Activated CD4-positive, alpha-beta T cell treated with anti-CD3 and anti-CD28 coated beads, Interleukin-2, amount 10 ng/mL, durations not matched to agents 24 days and 14 days (primary cell): Measurements from ENCODE around the gene PRSS57. TPM values are rescaled to one million over a fixed set of nuclear protein-coding genes. Genes with fewer than 3 reads are reported as not detected.
A peak's percentile ranks its signal among the peaks of the same experiment; 100 is the strongest.
"Not testable (repeated sequence)": the region's sequence is repeated elsewhere in the genome, so short reads cannot be mapped to it uniquely, and the experiment has no call there.

Source experiments
- DNase-seq: peaks from one replicate; pipeline ENCODE4 v3.0.0; 2022
- H3K27ac Mint-ChIP-seq: one replicate; pipeline ENCODE4 v1.8.0; 2022; ENCODE audit warnings: mild to moderate bottlenecking, mixed read lengths
- H3K27me3 Mint-ChIP-seq: one replicate; pipeline ENCODE4 v1.8.0; 2022; ENCODE audit warnings: mixed read lengths
- H3K36me3 Mint-ChIP-seq: one replicate; pipeline ENCODE4 v1.8.0; 2022; ENCODE audit warnings: low read depth, mild to moderate bottlenecking, mixed read lengths
- H3K4me1 Mint-ChIP-seq: one replicate; pipeline ENCODE4 v1.8.0; 2021; ENCODE audit warnings: mixed read lengths
- H3K4me3 Mint-ChIP-seq: one replicate; pipeline ENCODE4 v1.8.0; 2022; ENCODE audit warnings: mild to moderate bottlenecking, moderate library complexity, mixed read lengths
- H3K9me3 Mint-ChIP-seq: one replicate; pipeline ENCODE4 v1.8.0; 2021; ENCODE audit warnings: mixed read lengths
- intact Hi-C: fragments of 100-400 bp; cut with micrococcal nuclease; formaldehyde crosslinking; loops from one replicate; pipeline ENCODE4 v1.15.1; 2023
- total RNA-seq: library from RNA; stranded (reverse); gene quantifications from 2 replicates; pipeline ENCODE4 v1.2.3, GENCODE V29; 2022

The PRSS57 gene
- total RNA-seq, 1 donor from 2014 or later: not detected

GRCh38 chr19:715347-715746 lies 20.1 kb upstream of the PRSS57 start:
- DNase-seq: no peak
- Mint-ChIP-seq H3K4me3 (no peak overlapping the region), H3K4me1 (no peaks in the 10 kb centered on the region), H3K27me3 (peaks cover 18% of the 10 kb centered on the region), H3K9me3 (peaks cover 5% of the 10 kb centered on the region), H3K36me3 (no peaks in the 10 kb centered on the region), H3K27ac (no peak overlapping the region)
- intact Hi-C loops: no loop called here

- intact Hi-C loops: no loop called here
- peaks cover 5% of the 10 kb centered on the region for H3K9me3 Mint-ChIP-seq
- peaks cover 22% of the 10 kb centered on the region for H3K27me3 Mint-ChIP-seq
- H3K4me1 Mint-ChIP-seq: no peaks in the 10 kb centered on the region
- H3K4me3 Mint-ChIP-seq: no peak overlapping the region
- H3K27ac Mint-ChIP-seq: no peak overlapping the region
- DNase-seq: no peak
- H3K36me3 Mint-ChIP-seq: no peaks in the 10 kb centered on the region
Measured at GRCh38 chr19:711254-711653, 16.0 kb upstream of the PRSS57 start.

- intact Hi-C loops: no loop called here
- no peak for DNase-seq
- H3K9me3 Mint-ChIP-seq: peaks cover 5% of the 10 kb centered on the region
- H3K36me3 Mint-ChIP-seq: no peaks in the 10 kb centered on the region
- no peak overlapping the region for H3K27ac Mint-ChIP-seq
- H3K4me1 Mint-ChIP-seq: no peaks in the 10 kb centered on the region
- H3K4me3 Mint-ChIP-seq: no peak overlapping the region
- H3K27me3 Mint-ChIP-seq: peaks cover 22% of the 10 kb centered on the region
Measured at GRCh38 chr19:710767-711166, 15.5 kb upstream of the PRSS57 start.

- Mint-ChIP-seq H3K4me3 (no peak overlapping the region), H3K4me1 (no peaks in the 10 kb centered on the region), H3K27ac (no peak overlapping the region), H3K36me3 (no peaks in the 10 kb centered on the region), H3K27me3 (peaks cover 24% of the 10 kb centered on the region), H3K9me3 (no peaks in the 10 kb centered on the region)
- intact Hi-C loops: no loop called here
- DNase-seq: no peak
Measured at GRCh38 chr19:709965-710571, 14.8 kb upstream of the PRSS57 start.

GRCh38 chr19:709196-709964 lies 14.1 kb upstream of the PRSS57 start:
- H3K9me3 Mint-ChIP-seq: no peaks in the 10 kb centered on the region
- no peak for DNase-seq
- no peaks in the 10 kb centered on the region for H3K36me3 Mint-ChIP-seq
- H3K4me3 Mint-ChIP-seq: no peak overlapping the region
- H3K27ac Mint-ChIP-seq: no peak overlapping the region
- intact Hi-C loops: no loop called here
- no peaks in the 10 kb centered on the region for H3K4me1 Mint-ChIP-seq
- H3K27me3 Mint-ChIP-seq: peaks cover 24% of the 10 kb centered on the region

GRCh38 chr19:708154-709143 lies 13.2 kb upstream of the PRSS57 start, which contains the start of gene PALM:
TSS of gene PALM (plus strand) at chr19:708935. CDS start at chr19:709147, 212 bp downstream.
- no peak within 1 kb of the TSS for H3K4me3 Mint-ChIP-seq
- DNase-seq: no peak
- H3K4me1 Mint-ChIP-seq: peaks cover 2% of the 10 kb centered on the region
- H3K9me3 Mint-ChIP-seq: no peaks in the 10 kb centered on the region
- H3K27ac Mint-ChIP-seq: no peak within 1 kb of the TSS
- H3K36me3 Mint-ChIP-seq: no peaks in the 10 kb centered on the region
- H3K27me3 Mint-ChIP-seq: peaks cover 24% of the 10 kb centered on the region
- intact Hi-C loops: no loop called here

GRCh38 chr19:704447-704741 lies 9.1 kb upstream of the PRSS57 start:
- Mint-ChIP-seq H3K27ac (no peak overlapping the region), H3K9me3 (no peaks in the 10 kb centered on the region), H3K27me3 (peaks cover 21% of the 10 kb centered on the region), H3K36me3 (no peaks in the 10 kb centered on the region), H3K4me1 (peaks cover 6% of the 10 kb centered on the region), H3K4me3 (no peak overlapping the region)
- intact Hi-C loops: loop anchor here (1.0 kb wide), 1 partner anchor 23 kb away; no protein-coding TSS in a partner anchor
- DNase-seq: no peak

- peak; percentile 88 for DNase-seq
- Mint-ChIP-seq H3K9me3 (no peaks in the 10 kb centered on the region), H3K4me3 (peak overlapping the region; percentile 52), H3K27me3 (peaks cover 21% of the 10 kb centered on the region), H3K27ac (no peak overlapping the region), H3K36me3 (no peaks in the 10 kb centered on the region), H3K4me1 (peaks cover 6% of the 10 kb centered on the region)
- intact Hi-C loops: loop anchor here (1.0 kb wide), 1 partner anchor 23 kb away; no protein-coding TSS in a partner anchor
Measured at GRCh38 chr19:703651-704446, 8.6 kb upstream of the PRSS57 start.

GRCh38 chr19:703329-703650 lies 8.0 kb upstream of the PRSS57 start:
- no peaks in the 10 kb centered on the region for H3K36me3 Mint-ChIP-seq
- intact Hi-C loops: no loop called here
- H3K4me1 Mint-ChIP-seq: peaks cover 6% of the 10 kb centered on the region
- H3K27me3 Mint-ChIP-seq: peaks cover 21% of the 10 kb centered on the region
- DNase-seq: peak; percentile 59
- peak overlapping the region; percentile 52 for H3K4me3 Mint-ChIP-seq
- H3K27ac Mint-ChIP-seq: no peak overlapping the region
- H3K9me3 Mint-ChIP-seq: no peaks in the 10 kb centered on the region

- Mint-ChIP-seq H3K27me3 (peaks cover 17% of the 10 kb centered on the region), H3K4me3 (peak overlapping the region; percentile 52)
- H3K36me3 Mint-ChIP-seq, H3K9me3 Mint-ChIP-seq, H3K4me1 Mint-ChIP-seq, DNase-seq, intact Hi-C loops, H3K27ac Mint-ChIP-seq: not testable (repeated sequence)
Measured at GRCh38 chr19:702847-703246, 7.6 kb upstream of the PRSS57 start.

GRCh38 chr19:699885-700284 lies 4.6 kb upstream of the PRSS57 start:
- H3K36me3 Mint-ChIP-seq, H3K9me3 Mint-ChIP-seq, H3K4me3 Mint-ChIP-seq, H3K4me1 Mint-ChIP-seq, DNase-seq, H3K27ac Mint-ChIP-seq, intact Hi-C loops: not testable (repeated sequence)
- H3K27me3 Mint-ChIP-seq: peaks cover 12% of the 10 kb centered on the region

- intact Hi-C loops, H3K27ac Mint-ChIP-seq, H3K4me3 Mint-ChIP-seq, H3K36me3 Mint-ChIP-seq, H3K9me3 Mint-ChIP-seq, DNase-seq, H3K4me1 Mint-ChIP-seq: not testable (repeated sequence)
- H3K27me3 Mint-ChIP-seq: peaks cover 17% of the 10 kb centered on the region
Measured at GRCh38 chr19:698529-698928, 3.3 kb upstream of the PRSS57 start.
